Mucosa of descending colon (tissue), 3 donors: ENCODE results near the gene WDR90. TPM values are rescaled to one million over a fixed set of nuclear protein-coding genes. Genes with fewer than 3 reads are reported as not detected.

ENCODE experiments used
- ATAC-seq: fragments of 200-7000 bp; cut with Tn5 transposase; one replicate; pipeline ENCODE4 v1.9.1; 2020; ENCODE audit warnings: mild to moderate bottlenecking, moderate library complexity
- DNase-seq, 3 donors: peaks; one replicate each; pipeline ENCODE4 v3.0.0-alpha.2; 2020
- H3K36me3 ChIP-seq: fragments of 200-600 bp; one replicate; pipeline ENCODE4 v1.8.0; 2021; ENCODE audit warnings: low read depth, mild to moderate bottlenecking
- H3K4me1 ChIP-seq: fragments of 200-600 bp; one replicate; pipeline ENCODE4 v1.8.0; 2021; ENCODE audit warnings: low read depth, mild to moderate bottlenecking
- H3K4me3 ChIP-seq: fragments of 200-600 bp; one replicate; pipeline ENCODE4 v1.8.0; 2021; ENCODE audit warnings: mild to moderate bottlenecking
- H3K9me3 ChIP-seq: fragments of 200-600 bp; one replicate; pipeline ENCODE4 v1.8.0; 2021; ENCODE audit warnings: mild to moderate bottlenecking
- intact Hi-C, 2 donors: fragments of 100-400 bp; cut with DNase I in 1 of 2; cut with micrococcal nuclease in 1 of 2; formaldehyde crosslinking; loops; one replicate each; pipeline versions ENCODE4 v1.11.0 to v1.11.1; 2022; cut with DNase I, micrococcal nuclease
- total RNA-seq, 3 donors: library from RNA; stranded (reverse); fragmentation: NEBNext Ultra II Directional in 2 of 3; extraction: Animal tissue kit (Norgen Biotek cat#: 25700) in 2 of 3; gene quantifications; one replicate each; pipeline versions ENCODE4 v1.2.1 to v1.2.4, GENCODE V29; 2021 to 2023
- TF ChIP-seq, protein P1 (sequence below): fragments of 200-600 bp; IDR thresholded peaks from one replicate; pipeline ENCODE4 v1.8.0; 2022; ENCODE audit warnings: antibody characterized with exemption, mild to moderate bottlenecking
- donor health status: DM: no; HTN: no; CAD: no; lungs with moderate emphysema.
- donor health status: DM: no; HTN: no; CAD: no.
- donor health status: DM: no; HTN: yes; CAD: no.

Gene WDR90
- total RNA-seq, 3 donors from 2014 or later, result 35.0 to 54.9 (median 50.2) TPM

- Histone ChIP-seq H3K9me3 (no peaks in the 10 kb centered on the region), H3K36me3 (no peaks in the 10 kb centered on the region), H3K4me3 (no peak overlapping the region), H3K4me1 (peaks cover 2% of the 10 kb centered on the region)
- TF ChIP-seq, protein P1, sequence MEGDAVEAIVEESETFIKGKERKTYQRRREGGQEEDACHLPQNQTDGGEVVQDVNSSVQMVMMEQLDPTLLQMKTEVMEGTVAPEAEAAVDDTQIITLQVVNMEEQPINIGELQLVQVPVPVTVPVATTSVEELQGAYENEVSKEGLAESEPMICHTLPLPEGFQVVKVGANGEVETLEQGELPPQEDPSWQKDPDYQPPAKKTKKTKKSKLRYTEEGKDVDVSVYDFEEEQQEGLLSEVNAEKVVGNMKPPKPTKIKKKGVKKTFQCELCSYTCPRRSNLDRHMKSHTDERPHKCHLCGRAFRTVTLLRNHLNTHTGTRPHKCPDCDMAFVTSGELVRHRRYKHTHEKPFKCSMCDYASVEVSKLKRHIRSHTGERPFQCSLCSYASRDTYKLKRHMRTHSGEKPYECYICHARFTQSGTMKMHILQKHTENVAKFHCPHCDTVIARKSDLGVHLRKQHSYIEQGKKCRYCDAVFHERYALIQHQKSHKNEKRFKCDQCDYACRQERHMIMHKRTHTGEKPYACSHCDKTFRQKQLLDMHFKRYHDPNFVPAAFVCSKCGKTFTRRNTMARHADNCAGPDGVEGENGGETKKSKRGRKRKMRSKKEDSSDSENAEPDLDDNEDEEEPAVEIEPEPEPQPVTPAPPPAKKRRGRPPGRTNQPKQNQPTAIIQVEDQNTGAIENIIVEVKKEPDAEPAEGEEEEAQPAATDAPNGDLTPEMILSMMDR, result no peak
- intact Hi-C loops, result no loop called here
- DNase-seq (no peak), ATAC-seq (no peak)
Observed at GRCh38 chr16:624526-625070, 24.6 kb upstream of the WDR90 start.

- DNase-seq (no peak), ATAC-seq (no peak)
- Histone ChIP-seq H3K36me3 (no peaks in the 10 kb centered on the region), H3K4me1 (peaks cover 5% of the 10 kb centered on the region), H3K9me3 (no peaks in the 10 kb centered on the region), H3K4me3 (no peak overlapping the region)
- TF ChIP-seq, protein P1, result no peak
- intact Hi-C loops, result no loop called here
Observed at GRCh38 chr16:625117-625976, 23.8 kb upstream of the WDR90 start.

GRCh38 chr16:625977-626765, 23.0 kb upstream of the WDR90 start:
- H3K36me3 ChIP-seq, result no peaks in the 10 kb centered on the region
- H3K4me3 ChIP-seq, result no peak overlapping the region
- ATAC-seq (no peak), DNase-seq (no peak)
- no peaks in the 10 kb centered on the region for H3K9me3 ChIP-seq
- intact Hi-C loops, result no loop called here
- peaks cover 12% of the 10 kb centered on the region for H3K4me1 ChIP-seq
- TF ChIP-seq, protein P1, result no peak

DNA sequence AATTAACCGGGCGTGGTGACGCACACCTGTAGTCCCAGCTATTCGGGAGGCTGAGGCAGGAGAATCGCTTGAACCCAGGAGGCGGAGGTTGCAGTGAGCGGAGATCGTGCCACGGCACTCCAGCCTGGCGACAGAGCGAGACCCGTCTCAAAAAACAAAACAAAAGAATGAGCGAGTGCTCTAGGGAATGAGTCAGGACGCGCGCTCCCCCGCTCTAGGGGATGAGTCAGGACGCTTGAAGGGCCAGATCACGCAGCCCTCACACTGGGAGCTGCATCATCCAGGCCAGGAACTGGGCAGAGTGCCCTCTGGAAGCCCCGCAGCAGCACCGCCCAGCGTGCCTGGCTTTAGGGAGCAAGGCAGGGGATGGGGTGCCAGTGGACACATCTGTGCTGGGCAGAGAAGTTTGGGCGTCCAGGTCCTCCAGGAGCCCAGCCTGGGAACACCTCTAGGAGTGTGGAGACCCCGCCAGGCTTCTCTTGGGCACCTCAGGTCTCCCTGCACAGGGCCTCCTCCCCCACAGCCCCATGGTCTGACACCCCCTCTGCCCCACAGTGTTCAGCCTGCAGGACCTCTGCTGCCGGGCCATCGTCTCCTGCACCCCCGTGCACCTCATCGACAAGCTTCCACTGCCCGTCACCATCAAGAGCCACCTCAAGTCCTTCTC, 22.2 kb upstream of the WDR90 start:
- no peaks in the 10 kb centered on the region for H3K36me3 ChIP-seq
- TF ChIP-seq, protein P1, result no peak
- H3K4me3 ChIP-seq, result no peak overlapping the region
- DNase-seq (peak in 1 of 3 donors; percentile 9), ATAC-seq (peak; percentile 4)
- intact Hi-C loops, result no loop called here
- no peaks in the 10 kb centered on the region for H3K9me3 ChIP-seq
- peaks cover 13% of the 10 kb centered on the region for H3K4me1 ChIP-seq

- H3K4me1 ChIP-seq, result peaks cover 13% of the 10 kb centered on the region
- TF ChIP-seq, protein P1, result no peak
- no peaks in the 10 kb centered on the region for H3K36me3 ChIP-seq
- no peak for ATAC-seq
- intact Hi-C loops, result no loop called here
- no peaks in the 10 kb centered on the region for H3K9me3 ChIP-seq
- peak; percentile 19 to 64 (median 46) for DNase-seq
- no peak overlapping the region for H3K4me3 ChIP-seq
Observed at GRCh38 chr16:627454-628239, 21.5 kb upstream of the WDR90 start.
